ENCODE data around the gene HOXB2.
"Not testable (repeated sequence)": the region's sequence is repeated elsewhere in the genome, so short reads cannot be mapped to it uniquely, and the experiment has no call there.

Gene HOXB2

DNA sequence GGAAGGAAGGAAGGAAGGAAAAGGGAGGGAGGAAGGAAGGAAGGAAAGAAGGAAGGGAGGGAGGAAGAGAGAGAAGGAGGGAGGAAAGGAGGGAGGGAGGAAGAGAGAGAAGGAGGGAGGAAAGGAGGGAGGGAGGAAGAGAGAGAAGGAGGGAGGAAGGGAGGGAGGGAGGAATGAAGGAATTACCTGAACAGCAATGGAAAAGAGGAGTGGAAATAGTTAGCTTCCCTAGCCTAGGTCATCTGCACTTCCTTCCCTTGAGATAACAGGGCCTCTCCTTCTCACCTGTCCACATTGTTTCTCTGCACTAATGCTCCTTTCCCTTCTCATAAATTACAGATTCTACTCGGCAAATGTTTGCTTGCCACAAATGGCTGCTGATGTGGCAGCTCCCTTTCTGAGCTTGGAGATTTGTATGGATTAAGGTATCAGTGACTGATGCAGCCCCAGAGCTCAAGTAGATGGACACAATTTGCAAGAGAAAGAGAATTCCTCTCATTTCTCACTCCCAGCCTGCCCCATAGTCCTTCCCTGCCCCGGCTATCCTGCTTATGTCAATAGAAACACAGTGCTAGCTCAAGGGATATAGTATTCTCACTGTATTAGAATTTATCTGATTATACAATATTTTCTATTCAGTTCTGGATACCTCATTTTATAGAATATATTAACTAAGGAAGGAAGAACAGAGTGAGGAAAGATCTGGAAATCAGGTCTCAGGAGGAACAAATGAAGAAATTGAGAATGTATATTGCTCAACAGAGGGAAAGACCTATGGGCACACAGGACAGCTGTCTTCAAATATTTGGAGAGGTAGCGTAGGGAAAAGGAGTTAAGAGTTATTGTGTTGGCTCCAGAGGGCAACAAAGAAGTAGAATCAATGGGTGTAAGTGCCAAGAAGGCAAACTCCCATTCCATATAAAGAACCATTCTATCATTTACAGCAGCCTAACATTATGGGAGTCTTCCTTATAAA lies 28.7 kb downstream of the HOXB2 start:
- DNase-seq (ENCODE audit: low read depth in 2 of 2), result no peak

DNA sequence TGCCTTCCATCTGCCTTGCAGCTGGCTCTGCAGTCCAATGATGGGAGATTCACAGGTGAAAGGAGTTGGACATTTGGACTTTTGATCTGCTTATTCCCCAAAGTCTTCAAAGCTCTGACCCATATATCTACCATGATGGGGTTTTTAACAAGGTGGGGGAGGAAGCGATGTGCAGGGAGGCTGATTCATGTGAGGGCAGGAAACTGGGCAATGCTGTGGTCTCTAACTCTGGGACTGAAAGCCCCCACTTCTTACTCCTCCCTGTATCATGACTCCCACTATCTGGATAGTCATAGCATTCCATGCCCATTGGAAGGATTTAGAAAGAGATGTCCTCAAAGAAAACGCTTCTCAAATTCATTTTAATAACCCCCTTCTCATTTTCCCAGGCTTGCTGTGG lies 30.4 kb downstream of the HOXB2 start:
- no peak for DNase-seq (ENCODE audit: low read depth in 2 of 2)

DNA sequence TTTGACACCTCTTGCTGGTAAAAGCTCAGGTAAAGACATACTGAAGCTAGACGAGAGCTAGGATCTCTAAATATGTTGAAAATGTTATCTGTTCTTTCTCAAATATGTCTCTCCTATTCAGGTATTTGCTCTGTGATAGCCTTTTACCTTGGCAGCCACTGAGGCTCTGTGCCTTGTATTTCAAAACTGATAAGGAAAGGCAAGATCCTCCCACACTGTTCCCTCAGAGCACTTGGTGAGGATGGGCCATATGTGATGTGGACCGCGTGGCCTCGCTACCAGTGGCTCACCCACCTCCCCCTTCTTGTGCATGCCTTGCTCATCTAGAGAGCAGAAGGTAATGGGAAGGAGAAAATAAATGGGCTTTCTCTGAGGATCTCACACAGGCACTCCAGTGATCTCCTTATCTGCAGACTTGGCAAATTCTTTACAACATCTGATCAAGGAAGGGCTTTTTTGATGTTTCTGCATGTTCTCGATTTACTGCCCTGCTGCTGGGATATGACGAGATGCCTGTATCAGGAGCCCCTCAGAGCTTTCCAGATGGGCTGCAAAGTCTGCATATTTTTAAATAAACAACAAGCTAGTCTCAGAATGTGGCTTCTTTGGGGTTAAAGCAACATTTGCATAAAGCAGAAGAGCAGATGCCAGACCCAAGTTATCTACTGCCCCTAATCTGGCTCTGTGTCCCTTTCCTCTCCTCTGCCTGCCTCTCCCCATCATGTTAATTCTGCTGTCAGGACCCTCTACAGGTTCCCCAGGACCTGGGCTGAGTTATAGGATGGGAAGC lies 31.0 kb downstream of the HOXB2 start:
- no peak for DNase-seq (ENCODE audit: low read depth in 2 of 2)

- no peak for DNase-seq (ENCODE audit: low read depth in 2 of 2)
Observed at GRCh38 chr17:48513097-48513496, 31.8 kb downstream of the HOXB2 start.

DNA sequence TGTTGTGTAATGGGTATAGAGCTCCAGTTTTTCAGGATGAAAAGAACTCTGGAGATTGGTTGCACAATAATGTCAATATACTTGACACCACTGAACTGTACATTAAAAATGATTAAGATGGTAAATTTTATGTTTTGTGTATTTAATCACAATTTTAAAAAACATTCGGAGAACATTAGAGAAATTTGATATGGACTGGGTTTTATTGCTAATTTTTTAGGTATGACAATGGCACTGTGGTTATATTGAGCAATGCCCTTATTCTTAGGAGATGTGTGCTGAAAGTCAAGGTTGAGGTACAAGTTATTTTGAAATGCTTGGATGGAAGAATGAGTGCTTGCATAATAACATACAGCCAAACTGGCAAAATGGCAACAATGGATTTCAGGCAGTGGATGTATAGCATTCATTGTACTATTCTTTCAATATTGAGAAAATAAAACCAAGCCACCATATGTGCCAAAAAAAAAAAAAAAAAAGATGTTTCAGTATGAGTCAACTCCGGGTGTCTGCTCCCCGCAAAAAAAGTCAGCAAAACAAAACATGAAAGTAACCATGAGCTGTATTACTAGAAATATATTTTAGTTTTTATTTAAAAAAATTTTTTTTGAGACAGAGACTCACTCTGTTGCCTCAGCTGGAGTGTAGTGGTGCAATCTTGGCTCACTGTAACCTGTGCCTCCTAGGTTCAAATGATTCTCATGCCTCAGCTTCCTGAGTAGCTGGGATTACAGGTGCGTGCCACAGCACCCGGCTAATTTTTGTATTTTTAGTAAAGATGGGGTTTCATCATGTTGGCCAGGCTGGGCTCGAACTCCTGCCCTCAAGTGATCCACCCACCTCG lies 33.9 kb downstream of the HOXB2 start:
- DNase-seq (ENCODE audit: low read depth in 2 of 2), result no peak

GRCh38 chr17:48510381-48510760 lies 34.5 kb downstream of the HOXB2 start:
- DNase-seq (ENCODE audit: low read depth in 2 of 2), result no peak

DNA sequence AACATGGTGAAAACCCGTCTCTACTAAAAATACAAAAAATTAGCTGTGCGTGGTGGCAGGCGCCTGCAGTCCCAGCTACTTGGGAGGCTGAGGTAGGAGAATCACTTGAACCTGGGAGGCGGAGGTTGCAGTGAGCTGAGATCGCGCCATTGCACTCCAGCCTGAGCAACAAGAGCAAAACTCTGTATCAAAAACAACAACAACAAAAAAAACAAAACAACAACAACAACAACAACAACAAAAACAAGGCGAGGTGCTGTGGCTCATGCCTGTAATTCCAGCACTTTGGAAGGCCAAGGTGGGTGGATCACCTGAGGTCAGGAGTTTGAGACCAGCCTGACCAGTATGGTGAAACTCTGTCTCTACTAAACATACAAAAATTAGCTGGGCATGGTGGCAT lies 35.2 kb downstream of the HOXB2 start:
- not testable (repeated sequence) for DNase-seq (ENCODE audit: low read depth in 2 of 2)

DNA sequence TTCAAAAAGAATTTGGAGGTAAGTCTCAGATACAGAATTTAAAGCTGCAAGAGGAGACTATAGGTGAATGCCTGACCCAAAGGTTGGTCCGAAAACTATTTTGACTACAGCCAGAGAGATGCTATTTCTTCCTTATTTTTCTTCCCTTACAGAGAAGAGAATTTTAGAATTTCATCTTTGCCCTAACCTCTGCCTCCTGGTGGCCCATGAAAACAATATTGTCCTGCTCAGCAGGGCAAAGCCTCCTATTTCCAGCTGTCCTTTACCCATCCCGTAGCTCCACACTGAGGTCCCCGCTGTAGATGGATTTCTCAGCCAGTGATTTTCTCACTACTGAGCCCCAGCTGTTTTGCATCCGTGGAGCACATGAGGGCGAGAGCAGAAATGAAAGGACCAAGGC lies 38.7 kb downstream of the HOXB2 start:
- DNase-seq (ENCODE audit: low read depth in 2 of 2), result no peak

GRCh38 chr17:48505788-48506187 lies 39.1 kb downstream of the HOXB2 start:
- DNase-seq (ENCODE audit: low read depth in 2 of 2), result no peak

- DNase-seq (ENCODE audit: low read depth in 2 of 2), result no peak
Observed at GRCh38 chr17:48504953-48505352, 40.0 kb downstream of the HOXB2 start.

DNA sequence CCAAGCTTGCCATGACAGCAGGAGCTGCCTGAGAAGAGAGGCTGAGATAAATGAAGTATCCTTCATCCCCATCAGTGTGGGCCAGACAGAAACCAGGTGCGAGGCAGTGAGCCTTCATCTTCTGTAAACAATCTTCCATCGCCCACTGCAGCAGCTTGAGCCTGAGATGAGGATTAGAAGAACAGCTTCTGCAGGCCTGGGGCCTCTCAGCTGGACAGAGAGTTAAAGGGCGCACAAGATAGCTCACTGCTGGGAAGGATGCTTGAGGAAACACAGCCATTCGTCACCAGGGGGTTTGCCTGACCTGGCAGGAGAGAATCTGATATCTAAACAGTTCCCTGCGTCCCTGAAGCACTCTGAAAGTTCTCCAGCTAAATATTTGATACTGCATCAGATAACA lies 41.2 kb downstream of the HOXB2 start:
- DNase-seq (ENCODE audit: low read depth in 2 of 2), result no peak

DNA sequence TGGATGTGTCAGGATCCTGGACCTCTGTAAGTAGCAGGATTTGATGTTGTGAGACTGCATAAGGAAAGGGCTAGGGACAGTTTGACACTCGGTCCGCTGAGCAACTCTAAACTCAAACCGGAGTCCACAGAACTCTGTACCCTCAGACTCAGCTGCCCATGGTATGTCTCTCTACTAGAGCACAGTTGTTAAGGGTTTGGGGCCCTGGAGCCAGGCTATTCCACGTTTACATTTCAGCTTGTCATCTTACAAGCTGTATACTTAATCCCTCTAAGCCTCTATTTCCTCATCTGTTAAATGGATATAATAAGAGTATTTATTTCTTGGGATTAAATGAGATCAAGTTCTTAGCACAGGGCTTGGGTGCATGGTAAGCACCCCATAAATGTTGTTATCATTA lies 42.0 kb downstream of the HOXB2 start:
- no peak for DNase-seq (ENCODE audit: low read depth in 2 of 2)

GRCh38 chr17:48502312-48502711 lies 42.6 kb downstream of the HOXB2 start:
- no peak for DNase-seq (ENCODE audit: low read depth in 2 of 2)

DNA sequence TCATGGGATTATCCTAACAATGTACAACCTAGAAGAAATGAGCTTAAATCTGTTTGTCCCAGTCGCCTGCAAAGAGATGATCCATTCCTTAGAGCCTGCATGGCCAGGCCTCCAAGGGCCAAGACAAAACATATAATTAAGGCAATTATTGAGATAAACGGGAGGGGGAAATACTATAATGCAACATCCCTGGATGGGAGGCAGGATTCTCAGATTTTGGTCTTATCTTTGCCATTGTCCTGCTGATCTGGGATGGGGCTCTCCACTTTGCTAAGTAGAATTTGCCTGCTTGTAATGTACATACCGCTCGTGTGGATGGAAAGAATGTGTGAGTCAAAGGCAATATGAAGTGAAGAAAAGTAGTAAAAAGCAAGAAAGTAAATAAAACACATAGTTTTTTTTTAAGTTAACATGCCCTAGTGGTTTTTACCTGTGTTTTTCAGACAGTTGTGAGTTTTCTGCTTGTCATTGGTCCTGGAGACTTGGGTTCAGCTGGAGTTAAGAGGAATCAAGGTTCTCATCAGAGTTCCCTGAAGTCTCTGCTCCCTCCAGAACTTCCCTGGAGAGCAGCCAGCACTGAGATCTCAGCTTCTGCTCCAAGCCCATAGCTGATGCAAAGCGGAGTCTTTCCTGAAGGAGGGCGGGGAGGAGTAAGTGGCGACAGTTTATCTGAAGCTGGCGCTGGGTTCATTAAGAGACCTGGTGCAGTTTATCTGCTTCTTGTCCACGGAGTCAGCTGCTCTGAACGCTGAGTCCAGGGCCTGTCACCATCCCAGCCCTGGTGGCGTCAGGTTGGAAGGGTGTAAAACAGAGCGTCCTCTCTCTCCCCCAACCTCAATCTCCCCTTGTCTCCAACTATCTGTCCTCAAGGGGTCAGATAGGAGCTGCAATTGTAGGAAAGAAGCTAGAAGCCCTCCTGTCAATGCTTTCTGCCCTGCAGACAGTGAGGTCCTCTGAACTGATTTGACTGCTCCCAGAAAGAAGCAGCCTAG lies 44.2 kb downstream of the HOXB2 start:
- DNase-seq (ENCODE audit: low read depth in 2 of 2), result no peak

- no peak for DNase-seq (ENCODE audit: low read depth in 2 of 2)
Observed at GRCh38 chr17:48499735-48500434, 45.0 kb downstream of the HOXB2 start.

GRCh38 chr17:48499248-48499647 lies 45.7 kb downstream of the HOXB2 start:
- no peak for DNase-seq (ENCODE audit: low read depth in 2 of 2)

- DNase-seq (ENCODE audit: low read depth in 2 of 2), result no peak
Observed at GRCh38 chr17:48498164-48498850, 46.6 kb downstream of the HOXB2 start.

DNA sequence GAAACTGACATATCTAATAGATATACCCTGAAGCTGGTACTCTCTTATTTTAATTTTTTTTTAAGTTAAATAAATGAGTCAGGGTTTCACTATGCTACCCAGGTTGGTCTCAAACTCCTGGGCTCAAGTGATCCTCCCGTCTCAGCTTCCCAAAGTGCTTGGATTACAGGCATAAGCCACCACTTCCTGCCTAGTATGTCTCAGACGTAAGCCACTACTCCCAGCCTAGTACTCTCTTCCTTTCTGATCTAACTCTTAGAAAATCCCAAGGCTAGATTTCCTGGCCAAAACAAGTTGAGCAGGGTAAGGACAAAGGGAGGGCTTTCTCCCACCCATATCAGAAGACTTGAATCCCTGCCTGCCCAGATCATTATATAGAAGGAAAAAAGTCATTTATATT lies 47.8 kb downstream of the HOXB2 start:
- DNase-seq (ENCODE audit: low read depth in 2 of 2), result no peak

DNA sequence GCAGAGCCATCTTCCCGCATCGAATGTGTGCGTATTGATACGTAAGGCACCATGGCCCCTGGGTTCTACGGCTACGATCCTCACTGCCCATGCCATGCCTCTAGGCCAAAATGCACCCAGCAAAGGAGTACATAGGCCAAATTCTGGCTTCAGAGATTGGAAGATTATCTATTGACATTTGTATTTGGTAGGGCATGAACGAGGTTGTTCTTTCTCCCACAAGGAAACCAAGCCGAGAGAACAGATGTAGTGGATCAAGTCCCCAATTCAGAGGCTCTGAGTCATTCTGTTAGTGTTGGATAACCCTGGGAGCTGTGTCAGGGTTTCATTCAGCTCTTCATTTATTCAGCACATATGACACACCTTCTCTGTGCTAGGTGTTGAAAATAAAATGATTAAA lies 50.6 kb downstream of the HOXB2 start:
- DNase-seq (ENCODE audit: low read depth in 2 of 2), result no peak
